ENCODE data around the gene PPM1J.

PPM1J gene

DNA sequence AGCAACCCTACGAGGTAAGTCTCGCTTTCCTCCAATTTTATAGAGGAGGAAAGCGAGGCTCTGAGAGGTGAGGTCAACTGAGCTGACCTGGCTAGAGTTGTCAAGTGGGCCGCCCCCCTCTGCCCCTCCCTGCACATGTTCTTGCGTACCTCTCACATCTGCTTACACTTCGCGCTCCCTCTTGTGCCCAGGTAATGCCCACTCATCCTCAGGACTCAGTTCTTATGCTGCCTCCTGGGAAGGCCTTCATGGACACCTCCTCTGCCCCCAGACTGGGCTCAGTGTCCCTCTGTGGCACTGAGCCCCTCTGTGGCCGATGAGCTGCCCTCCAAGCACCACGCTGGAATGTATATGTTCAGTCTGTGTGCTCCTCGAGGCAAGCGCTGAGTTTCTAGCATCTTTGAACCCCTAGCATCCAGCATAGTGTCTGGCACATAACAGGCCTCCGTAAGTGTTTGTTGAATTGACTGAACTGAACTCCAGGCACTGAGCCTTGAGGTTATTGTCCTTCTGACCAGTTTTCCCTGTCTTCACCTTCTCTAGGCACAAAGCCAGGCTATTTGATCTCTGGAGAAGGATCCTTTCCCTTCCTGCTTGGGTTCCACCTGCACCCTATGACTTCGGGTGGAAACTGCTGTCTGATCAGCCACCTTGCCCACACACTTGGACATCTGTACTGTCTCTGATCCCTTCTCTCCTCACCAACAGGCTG, 27.2 kb downstream of the PPM1J start:
- DNase-seq, result no peak

DNA sequence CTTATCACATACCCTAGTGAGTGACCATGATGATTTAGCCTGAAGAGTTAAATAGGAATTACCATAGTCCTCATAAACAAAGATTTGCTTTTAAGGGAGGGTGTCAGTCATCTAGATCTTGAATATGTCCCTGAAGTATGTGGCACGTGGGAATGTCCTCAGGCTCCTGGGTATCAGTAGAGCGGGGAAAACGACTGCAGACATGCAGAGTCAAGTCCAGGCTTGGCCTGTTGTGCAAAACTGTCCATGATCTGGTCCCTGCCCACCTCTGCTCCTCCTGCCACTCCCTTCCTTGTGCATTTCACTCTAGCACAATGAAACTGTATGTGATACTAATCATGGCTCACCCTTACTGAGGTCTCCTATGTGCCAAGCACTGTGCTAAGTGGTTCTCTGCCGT, 27.8 kb downstream of the PPM1J start:
- no peak for DNase-seq

GRCh38 chr1:112686835-112687234, 28.3 kb downstream of the PPM1J start:
- DNase-seq, result no peak

DNA sequence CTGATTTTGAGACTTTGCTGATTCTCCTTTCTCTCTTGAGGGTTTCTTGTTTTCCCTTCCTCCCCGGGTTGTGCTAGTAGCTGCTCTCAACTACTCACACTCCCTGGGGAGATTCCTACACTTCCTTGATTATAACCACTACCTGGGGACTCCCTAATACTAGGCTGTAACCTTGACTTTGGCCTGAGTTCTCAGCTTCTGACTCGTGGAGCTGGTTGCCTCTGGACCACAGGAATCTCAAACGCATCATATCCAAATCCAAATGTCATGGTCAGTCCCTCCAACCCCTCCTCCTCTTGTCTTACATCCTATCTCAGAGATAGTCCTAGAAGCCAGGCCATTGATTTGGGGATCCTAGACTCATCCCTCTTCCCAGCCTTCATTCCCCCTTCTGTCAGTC, 28.7 kb downstream of the PPM1J start:
- no peak for DNase-seq

GRCh38 chr1:112685913-112686312, 29.2 kb downstream of the PPM1J start:
- DNase-seq, result no peak

GRCh38 chr1:112678605-112679004, 36.5 kb downstream of the PPM1J start:
- no peak for DNase-seq

- DNase-seq, result no peak
Observed at GRCh38 chr1:112677501-112677900, 37.6 kb downstream of the PPM1J start.

DNA sequence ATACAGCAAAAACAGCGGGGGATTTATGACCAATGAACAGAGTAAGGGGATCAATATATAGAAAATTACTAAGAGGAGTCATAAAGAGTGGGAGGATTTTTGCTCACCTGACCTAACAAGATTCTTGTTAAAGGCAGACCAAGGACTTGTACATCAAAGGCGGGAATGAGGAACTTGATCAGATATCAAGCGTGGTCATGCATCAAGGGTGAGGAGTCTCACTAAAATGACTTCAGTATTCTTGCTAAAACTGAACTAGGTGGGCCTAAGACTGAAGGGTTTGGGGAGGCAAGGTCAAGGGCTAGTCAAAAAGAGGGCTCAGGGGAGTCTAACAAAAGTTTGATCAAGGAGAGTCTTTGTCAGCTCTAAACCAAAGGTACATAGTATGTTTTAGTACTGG, 38.6 kb downstream of the PPM1J start:
- DNase-seq, result no peak

GRCh38 chr1:112675728-112676381, 39.3 kb downstream of the PPM1J start:
- no peak for DNase-seq

GRCh38 chr1:112674986-112675727, 40.0 kb downstream of the PPM1J start:
- DNase-seq, result peak; percentile 27

- DNase-seq, result peak; percentile 70
Observed at GRCh38 chr1:112674440-112674985, 40.6 kb downstream of the PPM1J start, which contains the start of gene MOV10. Gene MOV10, plus strand, starts transcription at chr1:112674659. Its CDS starts 254 bp downstream, at chr1:112674913.

GRCh38 chr1:112673592-112674439, 41.3 kb downstream of the PPM1J start:
- peak; percentile 16 for DNase-seq

- no peak for DNase-seq
Observed at GRCh38 chr1:112672842-112673241, 42.3 kb downstream of the PPM1J start.

- DNase-seq, result no peak
Observed at GRCh38 chr1:112672009-112672408, 43.1 kb downstream of the PPM1J start.

GRCh38 chr1:112666946-112667345, 48.2 kb downstream of the PPM1J start:
- DNase-seq, result peak; percentile 64

DNA sequence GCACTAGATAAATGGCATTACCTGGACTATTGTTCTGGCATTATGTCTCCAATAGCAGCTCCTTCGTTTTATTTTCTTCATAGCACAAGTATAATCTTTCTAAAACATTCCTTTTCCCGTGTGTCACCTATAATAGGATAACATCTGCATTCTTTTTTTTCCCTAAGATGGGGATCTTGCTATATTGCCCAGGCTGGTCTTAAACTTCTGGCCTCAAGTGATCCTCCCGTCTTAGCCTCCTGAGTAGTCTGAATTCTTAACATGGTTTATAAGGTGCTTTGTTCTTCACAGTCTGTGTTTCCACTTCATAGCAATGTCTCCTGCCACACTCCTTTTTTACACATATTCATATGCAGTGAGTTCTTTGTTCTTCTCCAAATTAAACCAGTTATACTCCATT, 49.3 kb downstream of the PPM1J start:
- DNase-seq, result no peak
